ENCODE measurements around the gene RBPJ.

Gene RBPJ

DNA sequence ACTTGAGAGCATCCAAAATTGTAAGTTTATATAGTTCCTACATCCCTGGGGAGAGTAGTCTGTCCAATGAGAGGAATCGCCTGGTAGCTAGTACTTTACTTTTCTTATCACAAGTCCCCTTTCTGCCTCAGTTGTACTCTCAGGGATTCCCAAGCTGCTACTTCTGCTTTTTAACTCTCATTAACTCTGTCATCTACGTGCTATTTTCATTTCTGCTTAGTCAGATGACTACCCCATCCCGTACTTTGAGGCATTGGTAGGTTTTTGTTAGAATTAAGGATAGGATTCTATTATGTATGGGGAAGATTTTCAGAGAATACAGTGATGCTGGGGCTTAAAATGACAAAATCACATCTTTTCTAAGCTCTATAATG lies 24.7 kb downstream of the RBPJ start:
- TF ChIP-seq CTCF (IDR thresholded peaks at IDR 0.05) = no peak

DNA sequence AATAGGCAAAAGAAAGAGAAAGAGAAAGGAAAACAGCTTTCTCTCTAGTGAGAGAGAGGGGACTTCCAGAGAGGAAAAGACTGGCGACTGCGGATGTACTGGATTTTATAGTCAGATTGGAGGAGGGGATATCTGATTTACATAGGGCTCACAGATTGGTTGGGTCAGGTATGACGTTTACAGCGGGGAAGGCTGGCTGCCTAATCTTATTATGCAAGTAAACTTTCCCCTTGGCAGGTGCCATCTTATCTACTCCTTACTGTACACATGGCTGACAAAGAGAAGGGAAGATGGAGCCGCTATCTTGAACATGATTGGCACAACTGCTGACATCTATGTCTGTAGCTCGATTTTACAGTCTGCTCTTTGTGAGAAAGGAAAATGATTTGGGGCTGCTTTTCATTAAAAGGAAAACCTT lies 25.4 kb downstream of the RBPJ start:
- TF ChIP-seq CTCF (IDR thresholded peaks at IDR 0.05) = no peak

DNA sequence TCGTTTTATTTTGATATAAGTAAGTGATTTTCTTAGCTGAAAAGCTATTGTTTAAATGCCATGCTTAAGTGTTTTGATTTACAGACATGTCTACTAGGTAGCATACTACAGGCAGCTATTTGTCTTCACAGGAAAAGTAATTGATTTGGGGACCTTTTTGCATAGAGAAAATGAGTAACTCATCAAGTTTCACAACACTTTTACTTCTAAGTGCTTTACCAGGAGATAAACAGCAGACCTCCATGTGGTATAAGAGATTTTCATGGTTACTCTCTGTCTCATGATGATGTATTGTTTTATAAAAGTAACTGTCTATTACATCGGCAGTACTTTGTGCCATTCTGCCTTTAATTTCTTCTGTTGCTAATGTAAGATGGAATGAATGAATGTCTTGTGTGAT lies 28.7 kb downstream of the RBPJ start:
- TF ChIP-seq CTCF (IDR thresholded peaks at IDR 0.05) = no peak

- TF ChIP-seq CTCF (IDR thresholded peaks at IDR 0.05) = no peak
These were observed 30.9 kb downstream of the RBPJ start for GRCh38 chr4:26351685-26352084.

GRCh38 chr4:26354491-26354890 lies 33.7 kb downstream of the RBPJ start:
- TF ChIP-seq CTCF (IDR thresholded peaks at IDR 0.05) = no peak

GRCh38 chr4:26355392-26356052 lies 34.7 kb downstream of the RBPJ start:
- TF ChIP-seq CTCF (IDR thresholded peaks at IDR 0.05) = no peak

- TF ChIP-seq CTCF (IDR thresholded peaks at IDR 0.05) = no peak
These were observed 35.3 kb downstream of the RBPJ start for GRCh38 chr4:26356081-26356501.

- no peak for TF ChIP-seq CTCF (IDR thresholded peaks at IDR 0.05)
These were observed 39.5 kb downstream of the RBPJ start for GRCh38 chr4:26360273-26360672.
